Astrocyte (in vitro differentiated cells and primary cell): ENCODE measurements around the gene FRYL. TPM values are rescaled to one million over a fixed set of nuclear protein-coding genes. Genes with fewer than 3 reads are reported as not detected.

ENCODE experiments used
- DNase-seq: peaks from one replicate; pipeline ENCODE4 v3.0.0-alpha.2; 2010; ENCODE audit warnings: low read depth
- FAIRE-seq: peaks from 2 replicates; lab custom pipeline; 2011; peaks lifted over from hg19 to GRCh38; lab: Jason Lieb, UNC
- H2AFZ ChIP-seq: 2 replicates; pipeline ENCODE4 v1.6.0; 2012; ENCODE audit warnings: low read depth, low read length, inconsistent platforms
- H3K27ac ChIP-seq: 2 replicates; pipeline ENCODE4 v1.5.1; 2011; ENCODE audit warnings: low read depth, low read length, inconsistent platforms
- H3K27me3 ChIP-seq: 2 replicates; pipeline ENCODE4 v1.6.0; 2011; ENCODE audit warnings: low read length, inconsistent platforms; ENCODE audit not compliant: insufficient read depth
- H3K36me3 ChIP-seq: 2 replicates; pipeline ENCODE4 v1.5.1; 2011; ENCODE audit warnings: low read length, inconsistent platforms; ENCODE audit not compliant: insufficient read depth
- H3K4me1 ChIP-seq: 2 replicates; pipeline ENCODE4 v1.5.1; 2011; ENCODE audit warnings: low read length, inconsistent platforms; ENCODE audit not compliant: insufficient read depth
- H3K4me2 ChIP-seq: 2 replicates; pipeline ENCODE4 v1.6.0; 2012; ENCODE audit warnings: low read length, inconsistent platforms
- H3K4me3 ChIP-seq: 2 replicates; pipeline ENCODE4 v1.5.1; 2011; ENCODE audit warnings: low read depth, mild to moderate bottlenecking, low read length, inconsistent platforms; ENCODE audit not compliant: insufficient read depth
- H3K79me2 ChIP-seq: 2 replicates; pipeline ENCODE4 v1.6.0; 2012; ENCODE audit warnings: mild to moderate bottlenecking, low read length, inconsistent platforms; ENCODE audit not compliant: insufficient read depth
- H3K9ac ChIP-seq: 2 replicates; pipeline ENCODE4 v1.6.0; 2012; ENCODE audit warnings: mild to moderate bottlenecking, low read length, inconsistent platforms
- H3K9me3 ChIP-seq: 2 replicates; pipeline ENCODE4 v1.5.1; 2012; ENCODE audit warnings: low read depth, mild to moderate bottlenecking, low read length, inconsistent platforms; ENCODE audit not compliant: insufficient read depth
- H4K20me1 ChIP-seq: 2 replicates; pipeline ENCODE4 v1.6.0; 2012; ENCODE audit warnings: low read length, inconsistent platforms; ENCODE audit not compliant: insufficient read depth
- H3K27ac Mint-ChIP-seq: one replicate; pipeline ENCODE4 v1.8.0; 2021; ENCODE audit warnings: mild to moderate bottlenecking, mixed read lengths; ENCODE audit not compliant: unreplicated experiment
- H3K27me3 Mint-ChIP-seq: one replicate; pipeline ENCODE4 v1.8.0; 2021; ENCODE audit warnings: low read depth, mixed read lengths; ENCODE audit not compliant: unreplicated experiment
- H3K36me3 Mint-ChIP-seq: one replicate; pipeline ENCODE4 v1.8.0; 2021; ENCODE audit warnings: low read depth, mixed read lengths; ENCODE audit not compliant: unreplicated experiment
- H3K4me1 Mint-ChIP-seq: one replicate; pipeline ENCODE4 v1.8.0; 2021; ENCODE audit warnings: low read depth, mixed read lengths; ENCODE audit not compliant: unreplicated experiment
- H3K4me3 Mint-ChIP-seq: one replicate; pipeline ENCODE4 v1.8.0; 2021; ENCODE audit warnings: mild to moderate bottlenecking, moderate library complexity, mixed read lengths; ENCODE audit not compliant: unreplicated experiment
- H3K9me3 Mint-ChIP-seq: one replicate; pipeline ENCODE4 v1.8.0; 2021; ENCODE audit warnings: mild to moderate bottlenecking, mixed read lengths; ENCODE audit not compliant: unreplicated experiment
- EZH2 ChIP-seq: IDR thresholded peaks from 2 replicates; pipeline ENCODE4 v1.6.1; 2012; ENCODE audit warnings: mild to moderate bottlenecking, low read length, inconsistent platforms; ENCODE audit not compliant: insufficient read depth
- total RNA-seq: library from RNA; stranded (reverse); gene quantifications from 2 replicates; pipeline ENCODE4 v1.2.1, GENCODE V29; 2021
- TF ChIP-seq, protein P1 (sequence below): IDR thresholded peaks from 2 replicates; pipeline ENCODE4 v1.5.1; 2011; ENCODE audit warnings: low read depth, mild to moderate bottlenecking, inconsistent platforms, low read length, moderate library complexity; ENCODE audit not compliant: insufficient read depth

Gene FRYL
- total RNA-seq, 1 donor from 2014 or later, result 70.0 TPM

- Histone ChIP-seq H4K20me1 (peaks cover 4% of the 10 kb centered on the region), H3K4me1 (peaks cover 3% of the 10 kb centered on the region), H3K79me2 (no peaks in the 10 kb centered on the region), H3K9ac (no peak overlapping the region), H3K27me3 (peaks cover 44% of the 10 kb centered on the region), H3K9me3 (no peaks in the 10 kb centered on the region), H3K4me3 (no peak overlapping the region), H3K27ac (no peak overlapping the region), H2AFZ (peak overlapping the region; percentile 48), H3K36me3 (peaks cover 2% of the 10 kb centered on the region), H3K4me2 (peak overlapping the region; percentile 57)
- H3K36me3 Mint-ChIP-seq, result peaks cover 6% of the 10 kb centered on the region
- H3K4me3 Mint-ChIP-seq, result no peak overlapping the region
- FAIRE-seq (no peak), DNase-seq (no peak)
- H3K27ac Mint-ChIP-seq, result no peak overlapping the region
- peak; percentile 88 for TF ChIP-seq EZH2
- TF ChIP-seq, protein P1, sequence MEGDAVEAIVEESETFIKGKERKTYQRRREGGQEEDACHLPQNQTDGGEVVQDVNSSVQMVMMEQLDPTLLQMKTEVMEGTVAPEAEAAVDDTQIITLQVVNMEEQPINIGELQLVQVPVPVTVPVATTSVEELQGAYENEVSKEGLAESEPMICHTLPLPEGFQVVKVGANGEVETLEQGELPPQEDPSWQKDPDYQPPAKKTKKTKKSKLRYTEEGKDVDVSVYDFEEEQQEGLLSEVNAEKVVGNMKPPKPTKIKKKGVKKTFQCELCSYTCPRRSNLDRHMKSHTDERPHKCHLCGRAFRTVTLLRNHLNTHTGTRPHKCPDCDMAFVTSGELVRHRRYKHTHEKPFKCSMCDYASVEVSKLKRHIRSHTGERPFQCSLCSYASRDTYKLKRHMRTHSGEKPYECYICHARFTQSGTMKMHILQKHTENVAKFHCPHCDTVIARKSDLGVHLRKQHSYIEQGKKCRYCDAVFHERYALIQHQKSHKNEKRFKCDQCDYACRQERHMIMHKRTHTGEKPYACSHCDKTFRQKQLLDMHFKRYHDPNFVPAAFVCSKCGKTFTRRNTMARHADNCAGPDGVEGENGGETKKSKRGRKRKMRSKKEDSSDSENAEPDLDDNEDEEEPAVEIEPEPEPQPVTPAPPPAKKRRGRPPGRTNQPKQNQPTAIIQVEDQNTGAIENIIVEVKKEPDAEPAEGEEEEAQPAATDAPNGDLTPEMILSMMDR, result no peak
- H3K27me3 Mint-ChIP-seq, result peaks cover 52% of the 10 kb centered on the region
- no peaks in the 10 kb centered on the region for H3K4me1 Mint-ChIP-seq
- H3K9me3 Mint-ChIP-seq, result peaks cover 4% of the 10 kb centered on the region
These were observed 289.2 kb downstream of the FRYL start for GRCh38 chr4:48490680-48491513.

DNA sequence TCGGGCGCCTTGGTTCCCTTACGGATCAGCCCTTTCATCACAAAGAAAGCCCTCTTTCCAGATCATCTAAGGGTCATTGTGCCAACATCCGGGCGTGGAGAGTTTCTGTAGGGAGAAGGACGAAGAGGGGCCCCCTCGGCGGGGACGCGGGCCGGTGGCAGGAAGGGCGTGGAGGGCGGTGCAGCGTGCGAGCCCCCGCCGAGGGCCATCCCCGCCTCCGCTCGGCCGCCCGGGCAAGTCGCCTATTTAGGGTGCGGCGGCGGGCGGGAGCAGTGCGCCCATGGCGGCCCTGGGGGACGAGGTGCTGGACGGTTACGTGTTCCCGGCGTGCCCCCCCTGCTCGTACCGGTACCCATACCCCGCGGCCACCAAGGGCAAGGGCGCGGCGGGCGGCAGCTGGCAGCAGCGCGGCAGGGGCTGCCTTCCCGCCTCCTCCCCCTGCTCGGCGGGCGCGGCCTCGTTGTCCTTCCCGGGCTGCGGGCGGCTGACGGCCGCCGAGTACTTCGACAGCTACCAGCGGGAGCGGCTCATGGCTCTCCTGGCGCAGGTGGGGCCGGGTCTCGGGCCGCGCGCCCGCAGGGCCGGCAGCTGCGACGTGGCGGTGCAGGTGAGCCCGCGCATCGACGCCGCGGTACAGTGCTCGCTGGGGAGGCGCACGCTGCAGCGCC is 289.9 kb downstream of the FRYL start, which contains the start of gene ZAR1:
Gene ZAR1 (plus strand): TSS at position 241 of the 668 bp plus-strand sequence. CDS start 40 bp downstream, at position 281.
- Mint-ChIP-seq H3K27me3 (peaks cover 53% of the 10 kb centered on the region), H3K4me1 (no peaks in the 10 kb centered on the region), H3K36me3 (peaks cover 5% of the 10 kb centered on the region), H3K27ac (no peak within 1 kb of the TSS), H3K9me3 (peaks cover 4% of the 10 kb centered on the region), H3K4me3 (peak within 1 kb of the TSS; percentile 64)
- H3K4me2 ChIP-seq, result peak within 1 kb of the TSS; percentile 57
- H3K27me3 ChIP-seq, result peaks cover 44% of the 10 kb centered on the region
- peak; percentile 97 for TF ChIP-seq EZH2
- TF ChIP-seq, protein P1, result no peak
- no peak for DNase-seq
- no peaks in the 10 kb centered on the region for H3K79me2 ChIP-seq
- no peaks in the 10 kb centered on the region for H3K9me3 ChIP-seq
- H2AFZ ChIP-seq, result peak within 1 kb of the TSS; percentile 48
- H3K27ac ChIP-seq, result no peak within 1 kb of the TSS
- peaks cover 3% of the 10 kb centered on the region for H3K4me1 ChIP-seq
- no peak within 1 kb of the TSS for H3K9ac ChIP-seq
- no peak within 1 kb of the TSS for H3K4me3 ChIP-seq
- H4K20me1 ChIP-seq, result no peaks in the 10 kb centered on the region
- FAIRE-seq, result no peak
- H3K36me3 ChIP-seq, result peaks cover 2% of the 10 kb centered on the region
